ENCODE measurements around the gene NELFE.
"Not testable (repeated sequence)": the region's sequence is repeated elsewhere in the genome, so short reads cannot be mapped to it uniquely, and the experiment has no call there.

The NELFE gene

GRCh38 chr6:31948306-31948705, 10.5 kb downstream of the NELFE start:
- DNase-seq, result no peak

GRCh38 chr6:31947864-31948263, 10.9 kb downstream of the NELFE start:
- no peak for DNase-seq

GRCh38 chr6:31947070-31947675, 11.6 kb downstream of the NELFE start:
- no peak for DNase-seq

DNA sequence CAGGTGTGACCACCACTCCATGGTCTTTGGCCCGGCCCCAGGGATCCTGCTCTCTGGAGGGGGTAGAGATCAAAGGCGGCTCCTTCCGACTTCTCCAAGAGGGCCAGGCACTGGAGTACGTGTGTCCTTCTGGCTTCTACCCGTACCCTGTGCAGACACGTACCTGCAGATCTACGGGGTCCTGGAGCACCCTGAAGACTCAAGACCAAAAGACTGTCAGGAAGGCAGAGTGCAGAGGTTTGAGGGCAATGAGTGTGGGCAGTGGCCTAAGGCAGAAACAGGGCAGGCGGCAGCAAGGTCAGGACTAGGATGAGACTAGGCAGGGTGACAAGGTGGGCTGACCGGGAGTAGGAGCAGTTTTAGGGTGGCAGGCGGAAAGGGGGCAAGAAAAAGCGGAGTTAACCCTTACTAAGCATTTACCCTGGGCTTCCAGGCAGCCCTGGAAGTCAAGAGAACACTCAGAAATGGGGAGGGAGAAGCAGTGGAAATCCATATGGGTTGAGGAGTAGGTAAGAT, 12.3 kb downstream of the NELFE start:
- no peak for DNase-seq

DNA sequence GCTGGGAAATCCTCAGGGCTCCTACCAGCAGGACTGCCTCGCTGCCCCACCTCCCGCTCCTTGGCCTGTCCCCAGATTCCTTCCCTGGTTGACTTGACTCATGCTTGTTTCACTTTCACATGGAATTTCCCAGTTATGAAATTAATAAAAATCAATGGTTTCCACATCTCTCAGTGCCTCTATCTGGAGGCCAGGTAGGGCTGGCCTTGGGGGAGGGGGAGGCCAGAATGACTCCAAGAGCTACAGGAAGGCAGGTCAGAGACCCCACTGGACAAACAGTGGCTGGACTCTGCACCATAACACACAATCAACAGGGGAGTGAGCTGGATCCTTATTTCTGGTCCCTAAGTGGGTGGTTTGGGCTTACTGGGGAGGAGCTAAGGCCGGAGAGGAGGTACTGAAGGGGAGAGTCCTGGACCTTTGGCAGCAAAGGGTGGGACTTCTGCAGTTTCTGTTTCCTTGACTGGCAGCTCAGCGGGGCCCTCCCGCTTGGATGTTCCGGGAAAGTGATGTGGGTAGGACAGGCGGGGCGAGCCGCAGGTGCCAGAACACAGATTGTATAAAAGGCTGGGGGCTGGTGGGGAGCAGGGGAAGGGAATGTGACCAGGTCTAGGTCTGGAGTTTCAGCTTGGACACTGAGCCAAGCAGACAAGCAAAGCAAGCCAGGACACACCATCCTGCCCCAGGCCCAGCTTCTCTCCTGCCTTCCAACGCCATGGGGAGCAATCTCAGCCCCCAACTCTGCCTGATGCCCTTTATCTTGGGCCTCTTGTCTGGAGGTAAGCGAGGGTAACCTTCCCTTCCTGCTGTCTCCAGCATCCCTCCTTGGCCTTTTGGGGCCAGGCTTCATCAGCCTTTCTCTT, 13.0 kb downstream of the NELFE start, which contains the start of gene CFB:
CFB (plus strand) TSS at position 589 of the 863 bp plus-strand sequence; CDS start at position 716, 127 bp downstream.
- DNase-seq, result no peak

GRCh38 chr6:31945154-31945506, 13.6 kb downstream of the NELFE start:
- DNase-seq, result no peak

- no peak for DNase-seq
Measured at GRCh38 chr6:31943742-31944141, 15.0 kb downstream of the NELFE start.

- DNase-seq, result no peak
Measured at GRCh38 chr6:31940256-31940664, 18.5 kb downstream of the NELFE start.

DNA sequence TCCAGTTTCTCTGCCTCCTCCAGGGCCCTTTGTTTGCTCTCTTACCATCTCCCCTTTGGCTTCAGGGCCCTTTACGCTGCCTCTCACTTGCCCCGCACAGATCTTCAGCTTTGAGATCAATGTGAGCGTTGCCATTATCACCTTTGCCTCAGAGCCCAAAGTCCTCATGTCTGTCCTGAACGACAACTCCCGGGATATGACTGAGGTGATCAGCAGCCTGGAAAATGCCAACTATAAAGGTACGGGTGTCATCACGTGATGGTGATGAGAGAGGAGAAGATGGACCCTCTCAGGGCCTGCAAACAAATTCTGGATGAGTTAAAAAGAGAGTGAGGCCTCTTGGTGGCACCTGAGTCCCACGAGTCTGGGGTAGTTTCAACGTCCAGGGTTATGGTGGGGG, 22.9 kb downstream of the NELFE start:
- no peak for DNase-seq

DNA sequence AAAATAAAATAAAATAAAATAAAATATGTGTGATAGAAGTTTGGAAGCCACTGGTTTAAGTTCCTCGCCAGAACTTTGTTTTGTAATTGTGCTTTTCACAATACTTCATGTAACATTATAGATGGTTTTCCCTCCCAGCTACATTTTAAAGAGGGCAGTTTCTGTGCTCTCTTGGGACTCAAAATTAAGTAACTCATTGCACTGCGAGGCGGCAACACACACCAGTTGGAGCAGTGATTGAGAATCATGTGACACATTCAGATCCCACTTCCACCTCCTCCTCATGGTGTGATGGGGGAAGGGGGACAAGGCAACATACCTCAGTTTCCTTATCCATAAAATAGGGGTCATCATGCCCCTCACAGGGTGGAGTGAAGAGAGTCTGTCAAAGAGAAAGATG, 23.8 kb downstream of the NELFE start:
- DNase-seq, result no peak

- DNase-seq, result no peak
Measured at GRCh38 chr6:31933537-31933936, 25.2 kb downstream of the NELFE start.

GRCh38 chr6:31932137-31932536, 26.6 kb downstream of the NELFE start:
- not testable (repeated sequence) for DNase-seq

- no peak for DNase-seq
Measured at GRCh38 chr6:31930962-31931361, 27.8 kb downstream of the NELFE start.

DNA sequence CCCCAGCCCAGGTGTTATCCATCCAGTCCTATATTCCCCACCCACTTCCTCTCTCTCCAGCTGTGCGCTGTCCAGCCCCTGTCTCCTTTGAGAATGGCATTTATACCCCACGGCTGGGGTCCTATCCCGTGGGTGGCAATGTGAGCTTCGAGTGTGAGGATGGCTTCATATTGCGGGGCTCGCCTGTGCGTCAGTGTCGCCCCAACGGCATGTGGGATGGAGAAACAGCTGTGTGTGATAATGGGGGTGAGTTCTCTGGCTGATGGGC, 30.2 kb downstream of the NELFE start:
- no peak for DNase-seq

DNA sequence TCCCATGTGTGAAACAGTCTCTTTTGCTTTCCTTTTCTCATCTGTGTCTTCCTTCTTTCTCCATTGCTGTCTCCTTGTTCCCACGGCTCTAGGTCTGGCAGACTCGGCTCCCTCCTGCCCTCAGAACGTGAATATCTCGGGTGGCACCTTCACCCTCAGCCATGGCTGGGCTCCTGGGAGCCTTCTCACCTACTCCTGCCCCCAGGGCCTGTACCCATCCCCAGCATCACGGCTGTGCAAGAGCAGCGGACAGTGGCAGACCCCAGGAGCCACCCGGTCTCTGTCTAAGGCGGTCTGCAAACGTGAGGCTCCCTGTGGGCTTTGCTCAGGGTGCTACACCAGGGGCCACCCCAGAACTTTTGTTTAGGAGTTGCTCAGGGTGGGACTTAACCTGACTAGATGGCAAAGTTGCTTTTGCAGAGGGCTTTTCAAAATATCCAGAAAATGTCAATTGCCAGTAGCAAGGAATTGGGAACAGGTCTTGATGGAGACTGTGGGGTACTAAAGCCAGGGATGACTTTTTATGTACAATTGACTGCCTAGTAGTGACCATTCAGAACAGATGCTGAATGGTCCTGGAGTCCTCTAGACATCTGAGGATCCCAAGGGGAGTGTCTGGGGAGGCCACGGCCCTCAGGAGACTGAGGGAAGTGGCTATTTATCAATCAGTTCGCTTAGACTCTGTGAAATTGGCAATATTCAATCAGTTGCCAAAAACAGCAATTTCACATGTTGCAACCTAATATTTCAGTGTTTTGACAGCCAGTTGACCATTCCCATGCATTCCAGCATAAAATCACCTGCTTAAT, 30.7 kb downstream of the NELFE start:
- no peak for DNase-seq

DNA sequence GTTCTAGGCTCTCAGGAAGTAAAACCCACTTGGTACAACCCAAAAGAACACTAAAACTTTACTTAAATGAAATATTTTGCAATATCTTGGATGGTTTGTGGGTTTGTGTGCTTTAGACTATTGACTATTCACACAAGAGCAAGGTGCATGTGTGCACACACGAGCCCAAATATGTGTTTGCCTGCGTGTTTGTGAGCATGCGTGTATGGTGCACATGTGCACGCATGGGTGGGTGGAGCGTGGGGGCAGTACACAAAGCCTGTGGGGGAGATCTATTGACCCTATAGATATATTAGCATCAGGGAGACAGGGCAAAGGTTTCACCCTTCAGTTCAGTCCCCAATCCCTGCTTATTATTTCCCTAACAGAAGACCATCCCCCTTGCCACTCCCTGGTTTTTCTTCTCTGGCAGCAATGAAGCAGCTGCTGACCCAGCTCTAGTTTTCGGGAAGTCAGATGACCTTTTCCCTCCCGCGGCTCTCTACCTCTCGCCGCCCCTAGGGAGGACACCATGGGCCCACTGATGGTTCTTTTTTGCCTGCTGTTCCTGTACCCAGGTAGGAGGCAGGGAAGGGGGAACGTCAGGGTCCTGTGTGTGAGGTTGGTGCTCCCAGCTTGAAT, 31.4 kb downstream of the NELFE start, which contains the start of gene C2:
C2 (plus strand) TSS at position 476 of the 621 bp plus-strand sequence; CDS start at position 512, 36 bp downstream.
- DNase-seq, result no peak

- DNase-seq, result peak; percentile 24
Measured at GRCh38 chr6:31922942-31923341, 35.8 kb downstream of the NELFE start.

DNA sequence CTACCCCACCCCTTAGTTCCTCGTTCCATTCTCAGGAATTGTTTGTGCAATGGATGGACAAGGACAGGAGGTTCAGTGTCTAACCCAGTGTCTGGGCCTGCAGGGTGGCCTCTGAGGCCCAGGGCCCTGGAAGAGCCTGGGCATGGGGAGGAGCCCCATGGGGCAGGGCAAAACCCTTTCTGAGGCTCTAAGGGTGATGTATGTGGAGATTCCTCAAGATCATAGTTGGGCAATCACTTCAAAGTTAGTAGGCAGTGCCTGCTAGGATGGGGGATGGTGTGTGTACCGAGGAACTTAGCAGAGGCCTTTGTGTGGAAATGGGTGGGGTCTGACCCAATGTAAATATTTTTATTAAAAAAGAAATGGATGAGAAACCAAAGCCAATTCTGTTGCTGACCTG, 38.0 kb downstream of the NELFE start:
- no peak for DNase-seq

DNA sequence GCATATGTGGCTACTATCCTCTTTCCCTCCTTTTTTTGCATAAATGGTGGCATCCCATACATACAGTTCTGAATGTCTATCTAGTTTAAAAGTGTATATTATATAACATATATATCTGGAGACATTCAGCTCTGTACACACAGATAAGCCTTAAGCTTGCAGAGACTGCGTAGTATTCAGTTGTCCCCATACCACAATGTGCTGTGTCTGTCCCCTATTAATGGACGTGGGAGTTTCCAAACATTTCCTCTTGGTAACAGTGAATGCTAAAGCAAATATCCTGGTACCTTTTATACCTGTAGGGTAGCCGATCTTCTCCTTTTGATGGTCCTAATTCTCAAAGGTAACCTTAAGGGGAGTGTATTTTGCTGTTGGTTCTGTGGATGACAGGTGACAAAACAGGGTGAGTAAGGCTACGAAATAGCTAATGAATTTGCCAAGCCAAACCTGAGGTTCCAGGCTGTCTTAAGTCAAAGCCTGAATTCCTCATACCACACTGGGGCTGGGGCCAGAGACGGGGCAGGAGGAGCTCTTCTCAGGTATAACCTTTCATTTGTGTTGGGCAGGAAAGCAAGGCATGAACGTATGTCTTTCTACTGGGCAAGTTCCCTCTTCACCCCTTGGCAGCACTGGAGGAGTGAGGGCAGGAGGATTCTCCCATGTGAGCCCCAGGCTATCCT, 39.0 kb downstream of the NELFE start:
- no peak for DNase-seq

DNA sequence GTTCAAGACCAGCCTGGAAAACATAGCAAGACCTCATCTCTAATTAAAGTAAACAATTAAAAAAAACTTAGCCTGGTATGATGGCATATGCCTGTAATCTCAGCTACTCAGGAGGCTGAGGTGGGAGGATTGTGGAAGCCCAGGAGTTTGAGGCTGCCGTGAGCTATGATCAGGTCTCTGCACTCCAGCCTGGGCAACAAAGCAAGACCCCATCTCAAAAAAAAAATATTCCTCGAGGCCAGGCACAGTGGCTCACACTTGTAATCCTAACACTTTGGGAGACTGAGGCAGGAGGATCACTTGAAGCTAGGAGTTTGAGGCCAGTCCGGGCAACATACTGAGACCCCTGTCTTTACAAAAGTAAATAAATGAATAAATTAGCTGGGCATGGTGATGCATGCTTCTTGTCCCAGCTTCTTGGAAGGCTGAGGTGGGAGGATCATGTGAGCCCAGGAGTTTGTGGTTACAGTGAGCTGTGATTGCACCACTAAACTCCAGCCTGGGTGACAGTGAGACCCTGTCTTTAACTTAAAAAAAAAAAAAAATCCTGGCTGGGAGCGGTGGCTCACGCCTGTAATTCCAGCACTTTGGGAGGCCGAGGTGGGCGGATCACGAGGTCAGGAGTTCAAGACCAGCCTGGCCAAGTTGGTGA, 40.6 kb downstream of the NELFE start:
- DNase-seq, result no peak

- no peak for DNase-seq
Measured at GRCh38 chr6:31915756-31916155, 43.0 kb downstream of the NELFE start.

DNA sequence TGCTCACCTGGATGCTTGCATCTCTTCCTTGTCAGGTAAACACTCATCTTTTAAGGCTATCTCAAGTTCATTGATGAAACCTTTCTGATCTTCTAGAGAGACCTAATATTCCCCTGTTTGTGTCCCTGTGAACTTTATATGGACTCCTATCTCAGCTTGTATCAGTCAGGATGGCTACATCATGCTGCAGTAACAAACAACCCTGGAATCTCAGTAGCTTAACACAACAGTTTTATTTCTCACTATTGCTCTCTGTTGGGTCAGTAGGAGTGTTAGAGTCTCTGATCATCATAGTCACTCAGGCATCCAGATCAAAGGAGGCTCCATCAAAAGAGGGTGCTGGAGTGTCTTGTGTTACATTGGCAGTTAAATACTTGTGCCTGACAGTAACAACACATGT, 43.4 kb downstream of the NELFE start:
- no peak for DNase-seq
